Measurements from ENCODE around the gene ATF7IP2.

- TF ChIP-seq CTCF (IDR thresholded peaks at IDR 0.05; ENCODE audit: insufficient read depth, low read length) (no peak), POLR2AphosphoS5 (IDR thresholded peaks at IDR 0.05; ENCODE audit: low read depth) (no peak), GABPA (IDR thresholded peaks at IDR 0.05; ENCODE audit: low read depth) (no peak)
Measured at GRCh38 chr16:10519297-10519696, 133.4 kb downstream of the ATF7IP2 start.

Measured in HL-60 (cell line).